H9 (cell line): ENCODE measurements around the gene EFCAB14. TPM values are rescaled to one million over a fixed set of nuclear protein-coding genes. Genes with fewer than 3 reads are reported as not detected.

Source experiments
- DNase-seq: peaks from one replicate; pipeline ENCODE4 v3.0.0-alpha.2; 2017
- H2AFZ ChIP-seq: one replicate; pipeline ENCODE4 v1.6.1; 2013; ENCODE audit warnings: mild to moderate bottlenecking, low read length, control low read depth, moderate library complexity
- H2AK5ac ChIP-seq: 2 replicates; pipeline ENCODE4 v1.6.1; 2013; ENCODE audit warnings: low read length, control low read depth, mixed read lengths; ENCODE audit not compliant: insufficient read length
- H2BK120ac ChIP-seq: one replicate; pipeline ENCODE4 v1.6.1; 2013; ENCODE audit warnings: low read depth, mild to moderate bottlenecking, low read length, control low read depth, inconsistent platforms; ENCODE audit not compliant: poor library complexity, severe bottlenecking
- H2BK12ac ChIP-seq: 2 replicates; pipeline ENCODE4 v1.6.1; 2013; ENCODE audit warnings: low read length, control low read depth, mixed read lengths, low read depth; ENCODE audit not compliant: insufficient read length
- H2BK15ac ChIP-seq: 2 replicates; pipeline ENCODE4 v1.6.1; 2013; ENCODE audit warnings: low read depth, low read length, control low read depth
- H2BK20ac ChIP-seq: one replicate; pipeline ENCODE4 v1.6.1; 2013; ENCODE audit warnings: low read depth, mild to moderate bottlenecking, low read length, control low read depth, inconsistent platforms; ENCODE audit not compliant: poor library complexity, severe bottlenecking
- H2BK5ac ChIP-seq: 2 replicates; pipeline ENCODE4 v1.6.1; 2013; ENCODE audit warnings: low read length, control low read depth, mixed read lengths; ENCODE audit not compliant: insufficient read length
- H3K14ac ChIP-seq: 2 replicates; pipeline ENCODE4 v1.6.1; 2013; ENCODE audit warnings: low read length, control low read depth; ENCODE audit not compliant: insufficient read depth
- H3K18ac ChIP-seq: 2 replicates; pipeline ENCODE4 v1.6.1; 2013; ENCODE audit warnings: low read depth, mild to moderate bottlenecking, mixed read lengths, low read length, control low read depth; ENCODE audit not compliant: insufficient read length
- H3K23ac ChIP-seq: 2 replicates; pipeline ENCODE4 v1.6.1; 2013; ENCODE audit warnings: low read length, control low read depth, mixed read lengths, low read depth; ENCODE audit not compliant: insufficient read length
- H3K23me2 ChIP-seq: 2 replicates; pipeline ENCODE4 v1.6.1; 2013; ENCODE audit warnings: low read depth, mild to moderate bottlenecking, mixed read lengths, low read length, control low read depth; ENCODE audit not compliant: insufficient read length, poor library complexity, severe bottlenecking
- H3K27ac ChIP-seq: 2 replicates; pipeline ENCODE4 v1.5.1; 2013; ENCODE audit warnings: low read length, control low read depth, mixed read lengths, low read depth; ENCODE audit not compliant: insufficient read length
- H3K27me3 ChIP-seq: 2 replicates; pipeline ENCODE4 v1.6.1; 2013; ENCODE audit warnings: low read length, control low read depth, inconsistent platforms; ENCODE audit not compliant: insufficient read depth
- H3K4ac ChIP-seq: 2 replicates; pipeline ENCODE4 v1.6.1; 2013; ENCODE audit warnings: low read depth, mild to moderate bottlenecking, control low read depth, inconsistent platforms, low read length, moderate library complexity
- H3K4me1 ChIP-seq: 2 replicates; pipeline ENCODE4 v1.6.1; 2013; ENCODE audit warnings: low read length, control low read depth, inconsistent platforms; ENCODE audit not compliant: insufficient read depth
- H3K4me2 ChIP-seq: 2 replicates; pipeline ENCODE4 v1.6.1; 2013; ENCODE audit warnings: low read length, control low read depth, mixed read lengths; ENCODE audit not compliant: insufficient read length, insufficient read depth
- H3K56ac ChIP-seq: 2 replicates; pipeline ENCODE4 v1.6.1; 2013; ENCODE audit warnings: low read depth, mild to moderate bottlenecking, mixed read lengths, low read length, control low read depth; ENCODE audit not compliant: insufficient read length
- H3K79me1 ChIP-seq: 2 replicates; pipeline ENCODE4 v1.6.1; 2013; ENCODE audit warnings: low read depth, mild to moderate bottlenecking, moderate library complexity, low read length, control low read depth, inconsistent platforms; ENCODE audit not compliant: insufficient read depth, poor library complexity, severe bottlenecking
- H3K79me2 ChIP-seq: 2 replicates; pipeline ENCODE4 v1.6.1; 2013; ENCODE audit warnings: low read length, control low read depth, inconsistent platforms; ENCODE audit not compliant: insufficient read depth
- H3K9ac ChIP-seq: 2 replicates; pipeline ENCODE4 v1.6.1; 2013; ENCODE audit warnings: low read length, control low read depth, mixed read lengths; ENCODE audit not compliant: insufficient read length; ENCODE audit errors: extremely low read depth
- H3K9me3 ChIP-seq: one replicate; pipeline ENCODE4 v1.6.1; 2013; ENCODE audit warnings: low read depth, low read length, inconsistent platforms; ENCODE audit not compliant: control insufficient read depth
- H3T11ph ChIP-seq: one replicate; pipeline ENCODE4 v1.6.1; 2013; ENCODE audit warnings: mild to moderate bottlenecking, low read length, control low read depth, inconsistent platforms
- H4K20me1 ChIP-seq: one replicate; pipeline ENCODE4 v1.6.1; 2013; ENCODE audit not compliant: control insufficient read depth, insufficient read length, insufficient read depth
- H4K5ac ChIP-seq: 2 replicates; pipeline ENCODE4 v1.6.1; 2013; ENCODE audit warnings: low read depth, mild to moderate bottlenecking, mixed read lengths, low read length, control low read depth; ENCODE audit not compliant: insufficient read length
- H4K8ac ChIP-seq: replicated peaks from 2 replicates; pipeline ENCODE4 v1.6.1; 2013; ENCODE audit warnings: low read length, control low read depth, mixed read lengths, low read depth; ENCODE audit not compliant: insufficient read length
- H4K91ac ChIP-seq: 2 replicates; pipeline ENCODE4 v1.6.1; 2013; ENCODE audit warnings: low read depth, mild to moderate bottlenecking, moderate library complexity, mixed read lengths, low read length, control low read depth; ENCODE audit not compliant: insufficient read length
- H3K27ac Mint-ChIP-seq, 3 experiments: 2 replicates in 2 of 3; 3 replicates in 1 of 3; pipeline ENCODE4 v1.8.0; 2020 to 2021; ENCODE audit warnings: mixed read lengths in 3 of 3, mild to moderate bottlenecking in 1 of 3, moderate library complexity in 1 of 3
- H3K27me3 Mint-ChIP-seq: 2 replicates; pipeline ENCODE4 v1.8.0; 2021; ENCODE audit warnings: low read depth, mild to moderate bottlenecking, moderate library complexity, mixed read lengths
- H3K36me3 Mint-ChIP-seq, 3 experiments: 2 replicates in 2 of 3; 3 replicates in 1 of 3; pipeline ENCODE4 v1.8.0; 2020 to 2021; ENCODE audit warnings: low read depth in 3 of 3, mixed read lengths in 3 of 3; ENCODE audit not compliant: insufficient read depth in 1 of 3
- H3K4me1 Mint-ChIP-seq, 2 experiments: 2 replicates each; pipeline ENCODE4 v1.8.0; 2020; ENCODE audit warnings: mixed read lengths in 2 of 2
- H3K4me3 Mint-ChIP-seq, 2 experiments: 2 replicates in 1 of 2; 3 replicates in 1 of 2; pipeline ENCODE4 v1.8.0; 2020 to 2021; ENCODE audit warnings: mild to moderate bottlenecking in 2 of 2, mixed read lengths in 2 of 2, moderate library complexity in 1 of 2
- H3K9me3 Mint-ChIP-seq, 2 experiments: 2 replicates in 1 of 2; 3 replicates in 1 of 2; pipeline ENCODE4 v1.8.0; 2020; ENCODE audit warnings: mild to moderate bottlenecking in 2 of 2, mixed read lengths in 2 of 2, moderate library complexity in 1 of 2
- CTCF ChIP-seq: fragments of 200-600 bp; sonication (generic); conservative IDR thresholded peaks from 3 replicates; pipeline ENCODE4 v1.8.0; 2021; ENCODE audit warnings: antibody characterized with exemption, mild to moderate bottlenecking
- WGBS: extraction: QIAGEN DNeasy Blood & Tissue Kit; methylation state at CpG from one replicate; pipeline ENCODE4 v1.1.7; 2013; ENCODE audit warnings: missing lambda C conversion rate, low lambda C conversion rate, mixed read lengths; ENCODE audit not compliant: insufficient read length; ENCODE audit errors: extremely low coverage; 5-methylcytosine and 5-hydroxymethylcytosine counted together
- total RNA-seq: library from RNA; stranded (reverse); gene quantifications from 2 replicates; pipeline ENCODE4 v1.2.1, GENCODE V29; 2021

The EFCAB14 gene
- total RNA-seq, 1 experiment from 2014 or later: 42.2 TPM

GRCh38 chr1:46630719-46631118, 88.2 kb downstream of the EFCAB14 start:
- Mint-ChIP-seq H3K27ac (no peak overlapping the region), H3K27me3 (peaks cover 2% of the 10 kb centered on the region; the same call in 1 of the 2 replicates), H3K4me3 (no peak overlapping the region), H3K4me1 (no peaks in the 10 kb centered on the region), H3K36me3 (peaks cover 2 to 23% (median 22%) of the 10 kb centered on the region in 3 experiments; a peak in 6 of 7 replicates), H3K9me3 (no peaks in the 10 kb centered on the region)
- no peaks in the 10 kb centered on the region for H3K4me1 ChIP-seq
- no peak overlapping the region for H4K91ac ChIP-seq
- H3T11ph ChIP-seq: no peak overlapping the region
- WGBS: no CpG with 5 or more reads among the region's 2 CpGs
- H2BK15ac ChIP-seq: no peak overlapping the region
- no peak for TF ChIP-seq CTCF
- no peaks in the 10 kb centered on the region for H3K79me2 ChIP-seq
- H2BK20ac ChIP-seq: no peak overlapping the region
- H3K14ac ChIP-seq: no peak overlapping the region
- no peak overlapping the region for H3K18ac ChIP-seq
- H3K27me3 ChIP-seq: no peaks in the 10 kb centered on the region; the same call in 1 of the 2 replicates
- H4K8ac ChIP-seq: no peak overlapping the region
- H4K5ac ChIP-seq: no peak overlapping the region
- H3K56ac ChIP-seq: no peak overlapping the region
- no peak overlapping the region for H3K23ac ChIP-seq
- no peak for DNase-seq
- H2BK120ac ChIP-seq: no peak overlapping the region
- no peak overlapping the region for H3K27ac ChIP-seq
- no peaks in the 10 kb centered on the region for H3K79me1 ChIP-seq
- no peak overlapping the region for H3K9ac ChIP-seq
- no peak overlapping the region for H2BK5ac ChIP-seq
- H4K20me1 ChIP-seq: no peaks in the 10 kb centered on the region
- H2AK5ac ChIP-seq: no peak overlapping the region
- no peaks in the 10 kb centered on the region for H3K23me2 ChIP-seq
- H3K4ac ChIP-seq: no peak overlapping the region
- H3K4me2 ChIP-seq: no peak overlapping the region
- H3K9me3 ChIP-seq: no peaks in the 10 kb centered on the region
- H2BK12ac ChIP-seq: no peak overlapping the region
- no peak overlapping the region for H2AFZ ChIP-seq

Other genes starting within 250 kb of the EFCAB14 start
- 2.3 and 2.5 TPM in 2 replicates for gene DMBX1, start 229.3 kb downstream of the EFCAB14 start, total RNA-seq
- gene KNCN, start 167.5 kb downstream of the EFCAB14 start, total RNA-seq: not detected in 2 replicates
- 12.9 and 13.4 TPM in 2 replicates for gene MKNK1, start 114.8 kb downstream of the EFCAB14 start, total RNA-seq
- 3.2 and 4.1 TPM in 2 replicates for gene MOB3C, start 102.3 kb downstream of the EFCAB14 start, total RNA-seq
- gene ATPAF1, start 50.8 kb downstream of the EFCAB14 start, total RNA-seq: 57.3 and 59.6 TPM in 2 replicates
- gene TEX38, start 47.3 kb downstream of the EFCAB14 start, total RNA-seq: not detected in 2 replicates
- not detected in 2 replicates for gene CYP4B1, start 79.9 kb upstream of the EFCAB14 start, total RNA-seq
- not detected in 2 replicates for gene CYP4A11, start 222.4 kb upstream of the EFCAB14 start, total RNA-seq